Activated CD4-positive, alpha-beta T cell treated with anti-CD3 and anti-CD28 coated beads, Interleukin-2, amount 50 U/mL, for 16 hours (primary cell): ENCODE measurements around the gene CLIC5.

ENCODE experiments used
- DNase-seq: peaks from one replicate; pipeline ENCODE4 v3.0.0-alpha.2; 2020

CLIC5 gene

DNA sequence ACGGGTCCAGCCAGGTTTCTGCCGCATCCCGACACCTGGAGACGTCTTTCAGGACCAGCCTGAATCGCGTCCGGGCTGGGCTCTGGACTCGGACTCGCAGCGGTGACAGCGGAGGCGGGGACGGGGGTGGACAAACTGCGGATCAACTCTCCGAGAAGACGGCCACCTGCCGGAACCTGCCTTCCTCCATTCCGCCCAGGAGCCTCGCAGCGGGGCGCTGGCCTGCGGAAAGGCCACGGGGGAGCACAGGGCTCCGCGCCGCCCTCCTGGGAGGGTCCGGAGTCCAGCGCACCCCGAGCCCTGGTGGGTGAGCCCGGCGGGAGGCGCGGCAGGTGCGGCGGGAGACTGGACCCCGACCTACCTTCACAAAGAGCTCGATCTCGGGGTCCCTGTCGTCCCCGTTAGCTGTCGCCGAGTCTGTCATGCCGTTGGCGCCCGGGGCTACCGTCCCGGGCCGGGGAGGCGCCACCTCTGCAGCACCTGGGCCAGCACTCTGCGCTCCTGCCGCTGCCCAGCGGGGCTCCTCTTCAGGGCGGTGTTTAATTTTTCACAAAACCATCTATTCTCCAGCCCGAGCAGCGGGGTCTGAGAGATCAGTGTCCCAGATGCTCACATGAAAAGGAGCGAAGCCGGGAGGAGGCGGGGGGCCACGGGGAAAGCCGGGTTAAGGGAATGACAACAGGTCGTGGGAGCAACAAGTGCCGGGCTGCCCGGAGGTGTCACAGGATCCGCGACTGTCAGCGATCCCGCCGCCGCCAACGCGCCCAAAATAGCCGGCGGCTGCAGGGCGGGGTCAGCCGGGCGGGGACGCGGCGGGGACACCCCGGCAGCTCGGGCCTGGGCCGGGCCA is at the start of gene CLIC5:
Gene CLIC5, minus strand, starts transcription at position 742 of the 850 bp plus-strand sequence. Its CDS starts 318 bp downstream, at position 424.
- DNase-seq: no peak

DNA sequence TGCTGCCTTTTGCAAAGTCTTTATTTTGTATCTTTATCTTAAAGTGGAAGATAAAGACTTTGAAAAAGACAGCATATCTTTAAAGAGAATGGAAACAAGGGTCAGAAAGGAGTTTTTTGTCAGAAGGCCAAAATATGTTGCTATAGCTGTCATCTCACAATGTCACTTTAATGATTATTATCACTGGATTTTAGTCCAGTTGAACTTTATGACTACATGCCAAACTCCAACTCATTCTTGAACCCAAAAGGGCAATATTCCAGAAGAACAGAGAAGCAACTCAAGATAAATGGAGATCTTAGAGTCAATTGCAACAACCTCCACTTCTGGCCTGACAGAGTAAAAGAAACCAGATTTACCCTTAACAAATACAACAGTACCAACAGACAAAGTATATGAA is 47.3 kb upstream of the CLIC5 start:
- no peak for DNase-seq

DNA sequence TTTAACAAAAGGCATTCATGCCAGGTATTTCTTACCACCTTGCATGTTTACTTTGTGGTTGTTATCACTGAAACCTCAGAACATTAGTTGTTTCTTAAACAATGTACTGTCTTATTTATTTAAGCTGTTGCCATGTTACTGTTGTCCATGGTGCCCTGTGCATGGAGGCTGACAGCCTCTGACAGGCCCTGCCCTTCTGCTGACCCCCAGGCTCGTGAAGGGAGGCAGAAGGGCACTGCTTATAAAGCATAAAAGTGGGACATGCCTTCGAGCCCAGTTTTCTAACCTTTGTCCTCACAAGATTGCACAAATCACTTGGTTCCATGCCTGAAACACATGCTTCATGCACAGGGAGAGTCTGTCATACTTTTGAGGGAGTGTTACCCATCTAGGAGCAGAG is 46.7 kb upstream of the CLIC5 start:
- DNase-seq: no peak

DNA sequence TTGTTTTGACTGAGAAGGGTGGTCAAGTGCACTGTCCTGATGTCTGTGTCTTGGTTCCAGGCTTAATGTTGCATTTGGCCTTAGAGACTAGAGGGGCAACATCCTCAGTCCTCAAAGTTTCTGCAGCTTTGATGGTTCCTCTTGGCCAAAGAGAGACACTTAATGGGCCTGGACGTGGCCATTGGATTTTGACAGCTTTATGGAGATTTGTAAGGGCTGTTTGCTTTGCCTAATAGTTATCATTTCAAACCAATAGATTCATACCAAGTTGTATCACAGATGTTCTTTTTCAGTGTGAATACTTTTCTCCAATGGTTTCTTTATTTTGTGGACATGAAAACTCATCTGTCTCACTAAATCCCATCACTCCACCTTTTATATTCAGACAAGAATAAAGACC is 45.8 kb upstream of the CLIC5 start:
- DNase-seq: no peak

DNA sequence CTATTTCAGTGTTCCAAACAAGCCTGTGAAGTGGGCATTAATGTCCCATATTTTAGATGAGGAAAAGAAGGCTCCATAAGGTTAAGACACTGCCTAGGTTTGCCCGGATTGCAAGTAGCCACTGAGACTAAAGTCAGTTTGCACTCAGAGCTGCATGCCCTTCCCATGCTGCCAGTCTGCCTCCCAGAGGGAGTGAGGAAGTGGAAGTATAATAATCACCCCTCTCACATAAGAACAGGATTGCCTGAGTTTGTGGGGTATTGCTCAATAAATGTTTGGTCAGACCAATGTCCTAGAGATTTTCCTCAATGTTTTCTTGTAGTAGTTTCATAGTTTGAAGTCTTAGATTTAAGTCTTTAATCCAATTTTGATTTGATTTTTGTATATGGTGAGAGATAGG is 43.9 kb upstream of the CLIC5 start:
- DNase-seq: no peak

DNA sequence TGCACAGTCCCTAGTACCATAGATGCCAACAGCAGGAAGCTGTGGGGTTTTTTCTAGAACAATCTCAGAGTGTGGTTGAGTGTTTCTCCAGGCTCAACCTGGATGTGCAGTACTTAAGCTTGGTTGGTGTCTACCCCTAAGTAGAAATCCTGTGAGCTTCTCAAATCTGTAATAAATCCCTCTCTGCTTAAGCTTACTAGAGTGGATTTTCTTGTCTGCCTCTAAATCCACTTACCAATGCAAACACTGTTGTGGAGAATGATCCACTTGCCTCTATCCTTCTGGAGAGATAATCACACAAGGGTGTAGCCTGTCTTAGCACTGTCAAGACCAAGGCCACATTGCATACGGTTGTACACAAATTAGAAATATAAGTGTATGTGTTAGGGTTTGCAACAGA is 43.3 kb upstream of the CLIC5 start:
- no peak for DNase-seq

DNA sequence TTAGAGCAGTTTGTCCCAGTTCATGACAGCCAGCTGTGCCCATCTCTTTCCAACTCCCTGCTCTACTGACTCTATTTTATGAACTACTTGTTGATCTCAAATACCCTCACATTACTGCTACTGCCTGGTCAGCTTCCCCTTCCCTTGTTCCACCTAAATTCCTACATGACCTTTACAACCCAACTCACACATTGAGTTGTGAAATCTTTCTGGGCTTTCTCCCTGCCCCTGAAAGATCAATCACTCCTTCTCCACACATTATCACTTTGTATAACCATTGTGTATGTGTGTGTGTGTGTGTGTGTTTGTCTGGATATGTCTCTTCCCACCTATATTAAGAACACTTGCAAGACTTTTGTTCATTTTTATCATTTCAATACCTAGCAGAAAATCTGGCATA is 42.1 kb upstream of the CLIC5 start:
- DNase-seq: no peak

DNA sequence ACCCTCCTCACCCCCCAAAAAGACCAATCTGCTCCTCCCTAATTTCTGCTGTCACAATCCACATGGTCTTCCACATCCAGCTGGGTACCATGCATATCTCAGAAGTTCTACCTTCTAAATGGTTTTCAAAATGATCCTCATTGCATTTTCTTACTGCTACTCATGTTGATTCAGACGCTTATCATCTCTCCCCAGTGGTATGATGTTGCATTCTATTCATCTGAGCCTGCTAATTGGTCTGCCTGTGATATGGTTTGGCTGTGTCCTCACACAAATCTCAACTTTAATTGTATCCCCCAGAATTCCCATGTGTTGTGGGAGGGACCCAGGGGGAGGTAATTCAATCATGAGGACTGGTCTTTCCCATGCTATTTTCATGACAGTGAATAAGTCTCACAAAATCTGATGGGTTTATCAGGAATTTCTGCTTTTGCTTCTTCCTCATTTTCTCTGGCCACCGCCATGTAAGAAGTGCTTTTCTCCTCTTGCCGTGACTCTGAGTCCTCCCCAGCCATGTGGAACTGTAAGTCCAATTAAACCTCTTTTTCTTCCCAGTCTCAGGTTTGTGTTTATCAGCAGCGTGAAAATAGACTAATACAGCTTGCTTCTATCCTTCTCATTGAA is 41.4 kb upstream of the CLIC5 start:
- no peak for DNase-seq

DNA sequence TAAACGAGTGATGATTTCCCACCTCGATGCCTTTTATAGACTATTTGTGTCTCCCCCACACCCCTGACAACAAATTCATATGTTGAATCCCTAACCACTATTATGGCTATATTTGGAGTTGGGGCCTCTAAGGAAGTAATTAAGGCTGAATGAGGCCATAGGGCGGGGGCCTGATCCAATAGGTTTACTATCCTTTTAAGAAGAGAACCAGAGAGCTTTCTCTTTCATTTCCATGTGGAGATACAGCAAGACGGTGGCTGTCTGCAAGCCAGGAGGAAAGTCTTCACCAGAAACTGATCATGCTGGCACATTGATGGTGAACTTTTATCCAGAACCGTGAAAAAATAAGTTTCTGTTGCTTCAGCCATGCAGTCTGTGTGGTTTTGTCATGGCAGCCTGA is 38.9 kb upstream of the CLIC5 start:
- no peak for DNase-seq

DNA sequence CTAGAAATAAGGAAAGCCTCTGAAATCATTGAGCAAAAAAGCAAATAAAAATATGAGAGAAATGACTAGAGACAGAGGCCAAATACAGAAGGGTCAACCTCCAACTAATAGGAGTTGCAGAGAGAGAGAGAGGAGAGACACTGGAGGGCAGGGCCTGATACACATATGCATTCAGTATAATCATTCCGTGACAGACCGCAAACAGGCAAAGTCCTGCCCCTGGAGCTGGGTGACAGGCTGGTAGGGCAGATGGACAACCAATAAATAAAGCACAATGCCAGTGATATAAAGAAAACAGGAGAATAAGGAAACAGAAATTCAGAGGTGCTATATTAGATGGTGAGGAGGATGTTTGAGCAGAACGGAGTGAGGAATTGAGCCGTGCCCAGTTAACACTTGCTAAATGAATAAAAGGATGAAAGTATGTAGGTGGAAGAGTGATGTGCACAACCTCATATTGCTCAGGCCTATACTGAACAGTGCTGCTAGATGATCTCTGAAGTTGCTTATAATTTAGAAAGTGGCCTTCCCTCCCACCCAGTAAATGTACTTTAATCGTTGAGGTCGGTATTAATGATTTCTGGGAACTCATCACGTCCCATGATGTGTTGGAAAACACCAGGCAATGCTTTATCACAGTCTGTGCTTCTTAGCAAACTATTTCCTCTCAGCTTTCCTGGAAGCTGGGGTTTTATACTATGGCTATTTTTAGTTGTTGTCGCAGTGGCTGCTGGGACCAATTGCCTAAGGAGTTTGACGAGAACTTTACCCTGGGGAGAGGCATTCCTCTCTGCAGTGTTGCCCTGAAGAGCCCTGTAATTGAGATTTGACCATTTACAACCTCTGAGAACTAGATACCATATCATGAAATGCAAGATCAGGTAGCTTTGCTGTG is 37.6 kb upstream of the CLIC5 start:
- DNase-seq: peak; percentile 24

DNA sequence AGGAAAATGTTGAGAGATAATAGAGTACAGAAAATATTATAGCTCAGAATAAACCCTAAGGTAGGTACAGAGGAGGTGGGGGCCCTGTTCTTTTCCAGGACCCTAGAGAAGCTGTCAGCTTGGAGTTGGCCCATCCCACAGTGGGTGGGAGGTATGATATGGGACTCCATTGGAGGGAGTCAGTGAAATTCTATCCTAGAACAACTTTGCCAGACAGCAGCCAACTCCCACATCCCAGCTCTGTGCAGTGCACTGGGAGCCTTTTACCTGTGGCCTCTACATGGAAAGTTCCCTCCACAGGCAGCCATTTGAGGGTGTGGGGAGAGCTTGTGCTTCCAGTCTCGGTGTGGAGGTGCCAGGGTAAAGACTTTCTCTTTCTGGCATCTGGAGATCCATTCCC is 36.8 kb upstream of the CLIC5 start:
- no peak for DNase-seq

DNA sequence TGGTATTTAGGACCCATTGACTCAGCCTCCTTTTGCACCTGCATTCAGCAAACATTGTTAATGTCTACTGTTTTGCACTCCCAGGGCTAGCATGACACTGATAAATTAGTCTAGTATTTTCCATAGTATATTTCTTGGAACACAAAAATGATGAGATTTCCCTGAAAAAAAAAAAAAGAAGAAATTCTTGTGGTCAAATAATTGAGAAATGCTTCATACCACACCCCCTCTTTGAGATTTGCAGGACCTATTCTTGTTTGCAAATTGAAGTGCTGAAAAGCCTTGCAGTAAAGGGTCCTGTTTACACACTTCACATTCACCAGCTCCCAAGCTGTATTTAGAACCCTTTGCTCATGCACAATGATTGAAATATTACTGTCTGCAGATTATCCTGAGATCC is 36.3 kb upstream of the CLIC5 start:
- DNase-seq: no peak

DNA sequence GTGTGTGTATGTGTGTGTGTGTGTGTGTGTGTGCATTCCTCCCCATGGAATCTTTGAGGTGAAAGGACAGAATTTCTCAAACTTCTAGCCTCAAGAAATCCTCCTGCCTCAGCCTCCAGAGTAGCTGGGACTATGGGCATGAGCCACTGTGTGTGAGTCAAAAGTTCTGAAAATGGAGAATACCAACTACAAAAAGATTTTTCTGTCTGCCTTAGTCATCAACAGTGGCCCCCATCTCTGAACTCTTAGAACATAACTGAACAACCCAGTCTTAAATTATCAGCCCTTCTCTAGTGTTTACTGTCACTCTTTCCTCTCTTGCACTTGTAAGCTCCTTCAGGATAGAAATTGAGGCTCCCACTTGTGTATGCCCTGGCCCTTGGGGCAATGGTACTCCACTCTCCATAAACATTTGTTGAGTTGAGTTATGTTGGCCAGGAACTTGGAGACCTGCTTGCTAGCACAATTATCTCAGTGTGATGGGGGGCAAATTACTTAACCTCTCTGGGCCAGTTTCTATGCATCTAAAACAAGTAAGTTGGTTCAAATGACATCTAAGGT is 35.3 kb upstream of the CLIC5 start:
- DNase-seq: no peak

DNA sequence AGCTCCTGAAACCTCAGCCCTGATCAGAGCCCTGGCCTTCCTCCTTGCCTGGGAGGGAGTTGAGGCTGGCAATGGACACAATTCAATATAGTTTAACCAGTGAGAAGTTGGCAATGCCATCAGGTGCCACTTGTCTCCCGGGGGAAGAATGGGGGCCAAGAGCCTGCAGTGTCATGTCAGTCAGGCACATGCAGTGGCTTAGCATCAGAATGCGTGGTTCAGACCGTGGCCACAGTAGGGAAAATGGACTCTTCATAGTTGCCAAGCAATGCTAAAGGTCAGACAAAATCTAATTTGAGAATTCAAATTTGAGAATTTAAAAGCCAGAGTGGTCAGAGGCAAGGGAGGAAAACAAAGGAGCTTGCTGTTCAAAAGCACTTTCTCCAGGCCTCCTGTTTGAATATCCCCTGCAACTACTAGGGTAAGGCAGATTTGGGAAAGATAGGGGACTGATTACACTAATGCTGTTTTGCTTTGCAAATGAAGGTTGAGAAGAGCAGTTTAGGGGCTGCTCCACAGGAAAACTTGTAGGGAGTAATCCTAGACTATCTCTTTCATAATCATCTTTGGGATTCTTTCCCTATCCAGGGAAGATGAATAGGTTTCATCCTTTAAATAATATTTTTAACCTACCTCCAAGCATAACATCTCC is 33.1 kb upstream of the CLIC5 start:
- DNase-seq: no peak

DNA sequence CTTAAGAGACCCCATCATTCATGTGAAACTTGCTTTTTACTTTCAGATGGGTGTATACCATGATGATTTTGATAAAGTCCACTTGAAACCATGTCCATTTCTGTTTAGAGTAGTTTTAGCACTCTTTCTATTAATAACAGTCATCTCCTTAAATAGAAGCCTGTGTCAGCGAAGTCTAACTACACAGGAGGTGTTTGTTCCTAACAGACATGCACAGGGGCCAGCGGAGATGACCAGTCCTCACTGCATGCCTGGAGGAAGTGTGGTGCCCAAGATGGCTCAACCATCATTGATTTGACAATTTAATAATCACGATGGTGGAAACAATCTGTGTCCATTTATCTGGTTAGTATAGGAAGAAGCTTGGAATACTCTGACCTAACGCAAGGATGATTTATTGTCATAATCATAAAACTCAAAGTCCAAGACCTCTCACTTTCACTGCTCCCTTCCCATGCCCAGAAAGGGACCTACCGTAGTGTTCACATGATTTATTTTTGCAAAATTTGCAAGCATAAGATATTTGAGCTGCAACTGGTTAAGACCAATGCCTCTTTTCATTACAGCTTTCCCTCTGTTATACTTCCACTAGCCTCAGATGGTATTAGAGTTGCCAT is 31.0 kb upstream of the CLIC5 start:
- no peak for DNase-seq

DNA sequence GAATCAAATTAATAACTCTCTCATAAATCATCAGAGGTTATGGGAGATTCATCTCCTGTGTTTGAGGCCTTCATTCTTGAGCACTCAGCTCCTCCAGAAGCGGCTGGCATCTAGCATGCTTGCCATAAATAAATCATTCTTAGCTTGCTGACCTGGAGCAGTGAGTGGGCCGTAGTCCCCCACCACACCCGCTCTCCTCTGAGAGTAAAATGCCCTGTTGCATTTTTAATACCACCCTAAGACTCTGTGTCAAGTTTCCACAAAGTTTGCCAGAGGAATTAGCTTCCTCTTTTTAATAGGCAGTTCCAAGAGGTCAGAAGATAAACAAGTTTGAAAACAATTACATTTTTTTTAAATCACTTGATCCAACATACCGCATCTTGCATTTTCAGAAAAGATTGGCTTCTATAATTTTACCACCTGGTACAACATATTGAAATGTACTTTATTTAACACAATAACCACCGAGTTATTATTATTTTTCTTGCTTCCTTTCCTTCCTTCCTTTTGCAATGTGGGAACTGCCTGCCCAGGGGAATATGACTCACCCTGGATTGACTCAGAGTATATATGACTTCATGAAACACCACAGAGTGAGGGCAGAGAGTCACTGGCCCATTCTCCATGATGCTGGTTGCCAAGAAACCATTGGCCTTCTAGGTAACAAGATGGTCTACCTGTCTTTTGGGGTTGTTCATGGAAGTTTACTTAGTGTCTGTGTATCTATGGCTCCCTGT is 29.4 kb upstream of the CLIC5 start:
- peak; percentile 35 for DNase-seq

DNA sequence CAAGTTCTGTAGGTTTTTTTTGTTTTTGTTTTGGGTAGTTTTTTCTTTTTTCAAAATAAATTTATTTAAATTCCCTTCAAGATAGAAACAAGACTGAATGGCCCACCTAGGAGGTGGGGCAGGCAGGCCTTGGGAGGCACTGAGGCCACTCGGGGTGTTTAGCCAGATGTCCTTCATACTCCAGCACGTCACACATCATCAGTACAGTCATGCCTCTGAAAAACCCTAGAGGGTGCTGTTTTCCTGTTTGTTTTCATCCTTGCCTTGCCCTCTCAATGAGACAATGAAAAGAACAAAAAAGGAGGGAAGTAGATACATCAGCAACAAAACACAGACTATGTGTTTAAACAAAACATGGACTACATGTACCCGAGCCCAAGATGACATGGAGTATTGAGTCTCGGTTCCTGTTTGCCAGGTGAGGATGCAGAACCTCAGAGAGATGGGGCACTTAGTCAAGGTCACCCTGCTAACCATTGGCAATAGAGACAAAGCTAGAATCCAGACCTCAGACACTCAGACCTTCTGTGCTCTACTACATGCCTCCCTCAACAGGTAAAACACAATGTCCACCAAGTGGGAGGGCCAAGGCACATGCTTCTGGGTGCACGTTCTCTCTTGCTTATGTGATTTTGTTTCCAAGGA is 26.8 kb upstream of the CLIC5 start:
- DNase-seq: peak; percentile 48

DNA sequence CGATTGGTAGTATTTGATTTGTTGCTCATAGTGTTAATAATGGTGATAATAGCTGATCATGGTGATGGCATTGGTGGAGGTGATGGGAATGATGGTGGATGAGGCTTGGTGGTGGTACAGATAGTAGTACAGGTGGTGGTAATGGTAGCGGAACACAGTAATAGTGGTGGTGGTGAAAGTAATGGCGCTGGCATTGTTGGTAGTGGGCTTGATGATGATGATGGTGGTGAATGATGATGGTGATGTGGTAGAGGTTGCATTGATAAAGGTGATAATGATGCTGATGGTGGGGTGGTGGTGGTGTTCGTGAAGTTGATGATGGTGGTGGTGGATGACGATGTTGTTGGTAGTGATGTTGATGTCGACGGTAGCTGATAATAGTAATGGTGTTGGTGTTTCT is 24.6 kb upstream of the CLIC5 start:
- no peak for DNase-seq

DNA sequence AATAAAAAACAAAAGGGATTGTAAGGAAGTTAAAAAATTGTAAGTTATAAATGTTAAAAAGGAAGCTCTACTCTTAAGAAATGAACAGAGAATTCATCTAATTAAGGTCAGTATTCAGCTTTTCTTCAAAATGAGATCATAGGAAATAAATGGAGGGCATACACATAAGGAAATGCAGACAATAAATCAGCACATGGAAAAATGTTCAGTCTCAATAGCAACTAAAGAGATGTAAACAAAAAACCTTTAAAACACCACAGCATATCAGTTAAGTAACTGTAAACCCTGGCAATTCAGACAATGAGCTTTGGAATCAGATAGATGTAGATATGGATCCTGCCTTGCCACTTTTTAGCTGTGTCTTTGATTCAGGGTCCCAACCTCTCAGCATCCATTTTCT is 24.0 kb upstream of the CLIC5 start:
- no peak for DNase-seq

DNA sequence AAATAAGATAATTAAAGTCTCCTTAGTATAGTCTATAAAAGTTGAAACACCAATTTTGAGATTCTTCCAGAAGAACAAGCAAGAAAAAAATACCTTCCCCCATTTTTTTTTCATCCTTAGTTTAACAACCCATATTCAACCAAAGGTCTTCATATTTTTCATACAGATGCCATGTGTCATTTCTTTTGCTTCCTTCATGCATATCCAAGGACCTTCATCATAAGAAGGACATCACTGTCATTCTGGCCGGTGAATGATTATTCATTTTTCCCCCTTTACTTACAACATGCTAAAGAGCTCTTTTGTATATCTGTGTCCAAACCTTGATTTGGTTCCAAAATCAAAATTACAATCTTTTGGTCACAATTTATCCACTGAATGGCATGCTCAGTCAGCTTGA is 21.3 kb upstream of the CLIC5 start:
- no peak for DNase-seq

DNA sequence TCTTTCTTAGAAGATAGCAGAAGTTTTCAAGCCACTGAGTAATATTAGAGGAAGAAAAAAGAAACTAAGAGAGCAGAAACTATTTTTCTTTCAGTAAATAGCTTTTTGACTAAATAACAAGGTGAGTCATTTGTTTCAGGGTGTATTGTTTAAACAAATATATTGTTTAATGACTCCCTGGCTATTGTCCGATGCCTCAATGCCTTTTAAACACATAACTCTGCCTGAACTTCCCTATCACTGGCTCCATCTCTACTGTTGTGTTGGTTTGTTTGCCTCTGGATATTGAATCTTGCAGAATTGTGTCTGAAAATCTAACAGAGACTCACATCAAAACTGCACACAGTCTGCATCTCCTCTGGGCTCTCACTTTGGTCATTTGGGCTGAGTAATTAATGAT is 19.6 kb upstream of the CLIC5 start:
- DNase-seq: no peak
